ENCODE data around the gene KHDC3L. TPM values are rescaled to one million over a fixed set of nuclear protein-coding genes. Genes with fewer than 3 reads are reported as not detected.

The KHDC3L gene
- total RNA-seq, 1 donor from 2014 or later: not detected

Other genes with a start within 250 kb of the KHDC3L start
- gene KHDC1L, start 137.2 kb upstream of the KHDC3L start, total RNA-seq: not detected in 2 replicates
- gene KHDC1, start 99.5 kb upstream of the KHDC3L start, total RNA-seq: 0.59 and 0.81 TPM in 2 replicates
- gene DPPA5, start 8.4 kb upstream of the KHDC3L start, total RNA-seq: not detected in 2 replicates
- not detected in 2 replicates for gene OOEP, start 7.2 kb downstream of the KHDC3L start, total RNA-seq
- gene DDX43, start 32.2 kb downstream of the KHDC3L start, total RNA-seq: 0.14 and 0.33 TPM in 2 replicates
- 4.8 and 9.6 TPM in 2 replicates for gene CGAS, start 89.6 kb downstream of the KHDC3L start, total RNA-seq
- 23.4 and 33.5 TPM in 2 replicates for gene MTO1, start 99.1 kb downstream of the KHDC3L start, total RNA-seq
- gene EEF1A1, start 158.4 kb downstream of the KHDC3L start, total RNA-seq: 20,734 and 25,322 TPM in 2 replicates